B cell (primary cell): ENCODE results near the gene KLC4. TPM values are rescaled to one million over a fixed set of nuclear protein-coding genes. Genes with fewer than 3 reads are reported as not detected.
A peak's percentile ranks its signal among the peaks of the same experiment; 100 is the strongest.

Experiments used
- ATAC-seq: fragments of 200-7000 bp; cut with Tn5 transposase; one replicate; pipeline ENCODE4 v1.10.0; 2021; ENCODE audit warnings: low read depth, mild to moderate bottlenecking, moderate number of reproducible peaks, moderate library complexity
- CTCF ChIA-PET: fragments of 350-600 bp; sonication (Branson Sonifier 250); formaldehyde crosslinking; loops from one replicate; lab custom pipeline; 2021; ENCODE audit warnings: antibody characterized with exemption, inconsistent platforms; lab: Charles Lee
- POLR2A ChIA-PET: fragments of 350-600 bp; sonication (Branson Sonifier 250); formaldehyde crosslinking; loops from one replicate; lab custom pipeline; 2021; ENCODE audit warnings: antibody characterized with exemption; lab: Charles Lee
- DNase-seq: peaks from one replicate; pipeline ENCODE4 v3.0.0; 2013
- H2AFZ ChIP-seq: 2 replicates; pipeline ENCODE4 v1.6.1; 2012; ENCODE audit warnings: mild to moderate bottlenecking, low read depth, low read length; ENCODE audit not compliant: insufficient read depth, poor library complexity, severe bottlenecking
- H3K27ac ChIP-seq, 2 donors: 1 replicate in 1 of 2; 2 replicates in 1 of 2; pipeline ENCODE4 v1.5.1; 2012 to 2013; ENCODE audit warnings: low read length in 2 of 2, mild to moderate bottlenecking in 2 of 2, moderate library complexity in 1 of 2
- H3K27me3 ChIP-seq, 4 experiments: fragments of 200-600 bp in 1 of 4; sonication (generic) in 1 of 4; replicated peaks in 1 of 4; 1 replicate in 2 of 4; 2 replicates in 2 of 4; pipeline versions ENCODE4 v1.6.1 to v1.7.0; 2013 to 2016; ENCODE audit warnings: low read length in 3 of 4, mild to moderate bottlenecking in 2 of 4, mixed read lengths in 1 of 4, moderate library complexity in 1 of 4; ENCODE audit not compliant: insufficient read depth in 4 of 4, control insufficient read depth in 3 of 4; ENCODE audit errors: control extremely low read depth in 1 of 4
- H3K36me3 ChIP-seq, 2 experiments: replicated peaks in 1 of 2; 1 replicate in 1 of 2; 2 replicates in 1 of 2; pipeline versions ENCODE4 v1.6.1 to v1.7.1; 2013; ENCODE audit warnings: low read length in 1 of 2; ENCODE audit not compliant: insufficient read depth in 2 of 2, control insufficient read depth in 1 of 2; ENCODE audit errors: control extremely low read depth in 1 of 2, extremely low read depth in 1 of 2
- H3K4me1 ChIP-seq, 2 donors: fragments of 200-600 bp in 1 of 2; sonication (generic) in 1 of 2; 1 replicate in 1 of 2; 2 replicates in 1 of 2; pipeline versions ENCODE4 v1.5.1 to v1.6.1; 2013 to 2017; ENCODE audit warnings: low read length in 2 of 2; ENCODE audit not compliant: control insufficient read depth in 2 of 2, insufficient read depth in 2 of 2
- H3K4me2 ChIP-seq: replicated peaks from 2 replicates; pipeline ENCODE3; 2012; ENCODE audit warnings: mild to moderate bottlenecking, low read depth, low read length; ENCODE audit not compliant: poor library complexity, severe bottlenecking
- H3K4me3 ChIP-seq, 5 experiments: fragments of 200-600 bp in 1 of 5; sonication (generic) in 1 of 5; 1 replicate in 3 of 5; 2 replicates in 2 of 5; pipeline versions ENCODE4 v1.5.1 to v1.7.0; 2011 to 2016; ENCODE audit warnings: low read length in 4 of 5, mild to moderate bottlenecking in 4 of 5, low read depth in 2 of 5, control low read depth in 1 of 5, moderate library complexity in 1 of 5; ENCODE audit not compliant: insufficient read depth in 1 of 5; ENCODE audit errors: control extremely low read depth in 1 of 5, extremely low read depth in 1 of 5
- H3K79me2 ChIP-seq: fragments of 200-600 bp; sonication (generic); one replicate; pipeline ENCODE4 v1.6.0; 2016; ENCODE audit warnings: low read length; ENCODE audit not compliant: control insufficient read depth, insufficient read depth
- H3K9ac ChIP-seq: fragments of 200-600 bp; sonication (generic); 2 replicates; pipeline ENCODE4 v1.6.1; 2017; ENCODE audit warnings: mild to moderate bottlenecking, low read length, moderate library complexity
- H3K9me3 ChIP-seq, 3 donors: one replicate each; pipeline versions ENCODE4 v1.6.1 to v1.7.1; 2013; ENCODE audit warnings: low read length in 2 of 3; ENCODE audit not compliant: control insufficient read depth in 2 of 3, insufficient read depth in 1 of 3; ENCODE audit errors: control extremely low read depth in 1 of 3
- H4K20me1 ChIP-seq: 2 replicates; pipeline ENCODE4 v1.6.0; 2012; ENCODE audit warnings: mild to moderate bottlenecking, low read length; ENCODE audit not compliant: insufficient read depth, control insufficient read depth, poor library complexity, severe bottlenecking
- H3K27ac Mint-ChIP-seq: one replicate; pipeline ENCODE4 v1.8.0; 2021; ENCODE audit warnings: mixed read lengths
- H3K27me3 Mint-ChIP-seq: one replicate; pipeline ENCODE4 v1.8.0; 2021; ENCODE audit warnings: mixed read lengths
- H3K4me1 Mint-ChIP-seq: one replicate; pipeline ENCODE4 v1.8.0; 2021; ENCODE audit warnings: mixed read lengths
- H3K4me3 Mint-ChIP-seq: one replicate; pipeline ENCODE4 v1.8.0; 2021; ENCODE audit warnings: mixed read lengths
- H3K9me3 Mint-ChIP-seq: one replicate; pipeline ENCODE4 v1.8.0; 2022; ENCODE audit warnings: mixed read lengths; ENCODE audit not compliant: insufficient read depth
- EZH2 ChIP-seq: IDR thresholded peaks from 2 replicates; pipeline ENCODE4 v1.6.1; 2012; ENCODE audit warnings: borderline replicate concordance, low read depth, mild to moderate bottlenecking, moderate library complexity, low read length; ENCODE audit not compliant: insufficient read depth, poor library complexity, severe bottlenecking
- WGBS: methylation state at CpG from one replicate; pipeline ENCODE4 v1.1.5; 2013; ENCODE audit warnings: missing lambda C conversion rate; ENCODE audit not compliant: insufficient coverage; 5-methylcytosine and 5-hydroxymethylcytosine counted together
- intact Hi-C: fragments of 100-400 bp; cut with micrococcal nuclease; formaldehyde crosslinking; loops from one replicate; pipeline ENCODE4 v1.10.0; 2022
- polyA plus RNA-seq: library from polyadenylated mRNA; depleted of rRNA; stranded (reverse); fragments of >200 nt; gene quantifications from 2 replicates; pipeline ENCODE4 v1.2.3, GENCODE V29; 2012
- total RNA-seq, 2 donors: library from RNA; stranded (reverse); fragments of 120-200 nt in 1 of 2; gene quantifications; 1 replicate in 1 of 2; 2 replicates in 1 of 2; pipeline versions ENCODE4 v1.2.3 to v1.2.4, GENCODE V29; 2013 to 2022
- TF ChIP-seq, protein P1 (sequence below): fragments of 200-600 bp; IDR thresholded peaks from one replicate; pipeline ENCODE4 v1.8.0; 2022; ENCODE audit warnings: antibody characterized with exemption, mild to moderate bottlenecking

The KLC4 gene
- total and polyA plus RNA-seq, 2 donors (not counting 1 experiment from before 2014, with no cell fraction given), result 30.6 to 52.7 TPM

DNA sequence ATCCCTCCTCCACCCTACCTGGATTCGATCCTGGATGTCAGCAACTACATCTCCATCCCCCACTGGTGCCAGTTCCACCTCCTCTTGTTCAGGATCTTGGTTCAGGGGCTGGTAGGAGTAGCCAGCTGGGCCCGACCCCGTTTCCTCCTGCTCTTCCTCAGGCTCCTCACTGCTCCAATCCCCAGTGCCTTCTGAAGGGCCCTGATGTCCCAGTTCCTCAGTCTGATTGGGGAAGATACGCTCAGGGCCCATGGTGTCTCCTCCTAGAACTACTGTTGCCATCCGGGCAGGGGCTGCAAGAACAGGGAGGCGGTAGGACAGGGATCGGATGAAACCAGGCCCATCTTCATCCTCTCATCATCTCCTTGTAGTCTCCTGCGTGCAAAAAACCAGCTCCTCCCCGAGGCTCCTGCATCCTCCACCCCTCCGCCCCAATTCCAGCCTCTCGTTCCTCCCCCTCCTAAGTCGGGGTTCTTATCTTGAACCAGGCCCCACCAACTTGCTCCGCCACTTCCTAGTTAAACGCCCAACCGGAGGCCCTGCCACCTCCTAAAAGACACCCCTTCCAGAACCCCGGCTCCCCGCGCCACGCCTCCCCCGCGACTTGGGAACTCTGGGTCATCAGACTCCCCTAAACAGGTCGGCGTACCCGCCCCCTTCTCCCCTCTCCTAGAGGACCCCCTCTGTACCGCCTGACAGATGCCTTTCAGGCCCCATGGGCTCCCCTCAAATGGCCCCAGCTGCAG is 46.2 kb upstream of the KLC4 start:
- H3K36me3 ChIP-seq, result peaks cover under 1 to 44% of the 10 kb centered on the region in 2 experiments
- H3K4me2 ChIP-seq, result peak overlapping the region; percentile 89
- H3K4me3 ChIP-seq, result peak overlapping the region; percentile 40 to 79 (median 70)
- 2% methylated on average over 24 of the region's 25 CpGs for WGBS
- peaks cover 64% of the 10 kb centered on the region for H3K79me2 ChIP-seq
- DNase-seq, result no peak
- CTCF ChIA-PET, result interaction anchor here (0.6 to 1.9 kb wide), 6 partner anchors 29 to 225 kb away, joined by 3 to 6 read pairs (median 5); partner anchors contain the start of genes CNPY3 and PPP2R5D
- H3K27ac ChIP-seq, result peak overlapping the region; percentile 35 to 69
- H2AFZ ChIP-seq, result peak overlapping the region; percentile 91
- intact Hi-C loops, result loop anchor here (1.0 to 5.0 kb wide), 4 partner anchors 8 to 450 kb away; partner anchors contain the start of genes ABCC10, PEX6 and RRP36
- Mint-ChIP-seq H3K27me3 (no peaks in the 10 kb centered on the region), H3K4me3 (peak overlapping the region; percentile 91), H3K9me3 (no peaks in the 10 kb centered on the region), H3K27ac (peak overlapping the region; percentile 96), H3K4me1 (peaks cover 55% of the 10 kb centered on the region)
- H3K4me1 ChIP-seq, result peaks cover 20 to 29% of the 10 kb centered on the region in 2 donors
- H3K9me3 ChIP-seq, result no peaks in the 10 kb centered on the region
- TF ChIP-seq, protein P1, sequence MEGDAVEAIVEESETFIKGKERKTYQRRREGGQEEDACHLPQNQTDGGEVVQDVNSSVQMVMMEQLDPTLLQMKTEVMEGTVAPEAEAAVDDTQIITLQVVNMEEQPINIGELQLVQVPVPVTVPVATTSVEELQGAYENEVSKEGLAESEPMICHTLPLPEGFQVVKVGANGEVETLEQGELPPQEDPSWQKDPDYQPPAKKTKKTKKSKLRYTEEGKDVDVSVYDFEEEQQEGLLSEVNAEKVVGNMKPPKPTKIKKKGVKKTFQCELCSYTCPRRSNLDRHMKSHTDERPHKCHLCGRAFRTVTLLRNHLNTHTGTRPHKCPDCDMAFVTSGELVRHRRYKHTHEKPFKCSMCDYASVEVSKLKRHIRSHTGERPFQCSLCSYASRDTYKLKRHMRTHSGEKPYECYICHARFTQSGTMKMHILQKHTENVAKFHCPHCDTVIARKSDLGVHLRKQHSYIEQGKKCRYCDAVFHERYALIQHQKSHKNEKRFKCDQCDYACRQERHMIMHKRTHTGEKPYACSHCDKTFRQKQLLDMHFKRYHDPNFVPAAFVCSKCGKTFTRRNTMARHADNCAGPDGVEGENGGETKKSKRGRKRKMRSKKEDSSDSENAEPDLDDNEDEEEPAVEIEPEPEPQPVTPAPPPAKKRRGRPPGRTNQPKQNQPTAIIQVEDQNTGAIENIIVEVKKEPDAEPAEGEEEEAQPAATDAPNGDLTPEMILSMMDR, result no peak
- no peak for TF ChIP-seq EZH2
- peaks cover 38% of the 10 kb centered on the region for H4K20me1 ChIP-seq
- POLR2A ChIA-PET, result interaction anchor here (0.8 to 2.5 kb wide), 8 partner anchors 29 to 1098 kb away, joined by 6 to 22 read pairs (median 10); partner anchors contain the start of genes CNPY3, CUL7, KLC4 and MRPL2
- ATAC-seq, result no peak
- no peaks in the 10 kb centered on the region for H3K27me3 ChIP-seq
- peak overlapping the region; percentile 73 for H3K9ac ChIP-seq
